ENCODE results near the gene MAOA.
"Not testable (repeated sequence)": the region's sequence is repeated elsewhere in the genome, so short reads cannot be mapped to it uniquely, and the experiment has no call there.

The MAOA gene

DNA sequence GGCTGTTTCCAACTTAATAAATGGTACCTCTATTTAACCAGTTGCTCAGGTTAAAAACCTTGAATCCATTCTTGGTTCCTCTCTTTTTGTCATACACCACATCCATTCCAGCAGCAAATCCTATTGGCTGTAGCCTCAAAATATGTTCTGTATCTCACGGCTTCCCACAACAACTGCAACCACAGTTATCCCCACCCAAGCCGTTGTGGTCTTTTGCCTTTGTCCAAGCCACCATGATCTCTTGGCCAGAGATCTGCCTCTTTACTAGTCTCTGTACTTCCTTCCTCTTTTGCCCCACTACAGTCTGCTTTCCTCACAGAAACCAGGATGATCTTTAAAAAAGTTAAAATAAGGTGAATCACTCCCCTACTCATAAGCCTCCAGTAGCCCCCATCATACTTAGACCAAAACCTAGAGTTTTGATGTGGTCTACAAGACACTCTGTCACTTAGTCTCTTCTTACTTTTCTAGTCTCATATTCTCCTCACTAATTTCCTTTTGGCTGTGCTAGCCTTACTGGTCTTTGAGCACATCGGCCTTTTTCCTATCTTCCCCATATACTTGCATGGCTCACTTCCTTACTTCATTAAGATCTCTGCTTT lies 10.3 kb downstream of the MAOA start:
- Histone ChIP-seq H3K9ac (ENCODE audit: low read length) (no peak overlapping the region), H4K20me1 (ENCODE audit: insufficient read depth, low read length) (no peaks in the 10 kb centered on the region), H3K4me3 (ENCODE audit: low read length) (no peak overlapping the region), H3K36me3 (replicated peaks; ENCODE audit: insufficient read depth, low read length) (no peaks in the 10 kb centered on the region), H3K9me2 (replicated peaks; ENCODE audit: insufficient read depth, low read length) (no peaks in the 10 kb centered on the region), H3K27me3 (replicated peaks; ENCODE audit: insufficient read depth, low read length) (no peaks in the 10 kb centered on the region), H2AFZ (ENCODE audit: low read length) (no peak overlapping the region), H3K4me2 (ENCODE audit: low read depth, low read length) (no peak overlapping the region), H3K27ac (ENCODE audit: low read length) (no peak overlapping the region), H3K4me1 (ENCODE audit: low read length) (no peaks in the 10 kb centered on the region), H3K9me3 (replicated peaks; ENCODE audit: insufficient read depth, low read length) (no peaks in the 10 kb centered on the region), H3K79me2 (ENCODE audit: low read length) (no peaks in the 10 kb centered on the region), H3F3A (ENCODE audit: insufficient read depth, low read length) (no peaks in the 10 kb centered on the region)
- TF ChIP-seq, protein P1, sequence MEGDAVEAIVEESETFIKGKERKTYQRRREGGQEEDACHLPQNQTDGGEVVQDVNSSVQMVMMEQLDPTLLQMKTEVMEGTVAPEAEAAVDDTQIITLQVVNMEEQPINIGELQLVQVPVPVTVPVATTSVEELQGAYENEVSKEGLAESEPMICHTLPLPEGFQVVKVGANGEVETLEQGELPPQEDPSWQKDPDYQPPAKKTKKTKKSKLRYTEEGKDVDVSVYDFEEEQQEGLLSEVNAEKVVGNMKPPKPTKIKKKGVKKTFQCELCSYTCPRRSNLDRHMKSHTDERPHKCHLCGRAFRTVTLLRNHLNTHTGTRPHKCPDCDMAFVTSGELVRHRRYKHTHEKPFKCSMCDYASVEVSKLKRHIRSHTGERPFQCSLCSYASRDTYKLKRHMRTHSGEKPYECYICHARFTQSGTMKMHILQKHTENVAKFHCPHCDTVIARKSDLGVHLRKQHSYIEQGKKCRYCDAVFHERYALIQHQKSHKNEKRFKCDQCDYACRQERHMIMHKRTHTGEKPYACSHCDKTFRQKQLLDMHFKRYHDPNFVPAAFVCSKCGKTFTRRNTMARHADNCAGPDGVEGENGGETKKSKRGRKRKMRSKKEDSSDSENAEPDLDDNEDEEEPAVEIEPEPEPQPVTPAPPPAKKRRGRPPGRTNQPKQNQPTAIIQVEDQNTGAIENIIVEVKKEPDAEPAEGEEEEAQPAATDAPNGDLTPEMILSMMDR (IDR thresholded peaks at IDR 0.05; ENCODE audit: low read length): no peak
- TF ChIP-seq EZH2 (optimal IDR thresholded peaks at IDR 0.05; ENCODE audit: low read depth, low read length): no peak
- TF ChIP-seq EZH2phosphoT487 (IDR thresholded peaks at IDR 0.05; ENCODE audit: low read length): no peak
- no peak for DNase-seq

DNA sequence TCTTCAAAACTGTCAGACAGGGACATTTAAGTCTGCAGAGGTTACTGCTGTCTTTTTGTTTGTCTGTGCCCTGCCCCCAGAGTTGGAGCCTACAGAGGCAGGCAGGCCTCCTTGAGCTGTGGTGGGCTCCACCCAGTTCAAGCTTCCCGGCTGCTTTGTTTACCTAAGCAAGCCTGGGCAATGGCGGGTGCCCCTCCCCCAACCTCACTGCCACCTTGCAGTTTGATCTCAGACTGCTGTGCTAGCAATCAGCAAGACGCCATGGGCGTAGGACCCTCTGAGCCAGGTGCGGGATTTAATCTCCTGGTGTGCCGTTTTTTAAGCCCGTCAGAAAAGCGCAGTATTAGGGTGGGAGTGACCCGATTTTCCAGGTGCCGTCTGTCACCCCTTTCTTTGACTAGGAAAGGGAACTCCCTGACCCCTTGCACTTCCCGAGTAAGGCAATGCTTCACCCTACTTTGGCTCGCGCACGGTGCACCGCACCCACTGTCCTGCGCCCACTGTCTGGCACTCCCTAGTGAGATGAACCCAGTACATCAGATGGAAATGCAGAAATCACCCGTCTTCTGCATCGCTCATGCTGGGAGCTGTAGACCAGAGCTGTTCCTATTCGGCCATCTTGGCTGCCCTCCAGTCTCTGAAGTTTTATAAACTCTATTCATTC lies 20.0 kb downstream of the MAOA start:
- not testable (repeated sequence) for H3K4me1 ChIP-seq (ENCODE audit: low read length); DNase-seq

DNA sequence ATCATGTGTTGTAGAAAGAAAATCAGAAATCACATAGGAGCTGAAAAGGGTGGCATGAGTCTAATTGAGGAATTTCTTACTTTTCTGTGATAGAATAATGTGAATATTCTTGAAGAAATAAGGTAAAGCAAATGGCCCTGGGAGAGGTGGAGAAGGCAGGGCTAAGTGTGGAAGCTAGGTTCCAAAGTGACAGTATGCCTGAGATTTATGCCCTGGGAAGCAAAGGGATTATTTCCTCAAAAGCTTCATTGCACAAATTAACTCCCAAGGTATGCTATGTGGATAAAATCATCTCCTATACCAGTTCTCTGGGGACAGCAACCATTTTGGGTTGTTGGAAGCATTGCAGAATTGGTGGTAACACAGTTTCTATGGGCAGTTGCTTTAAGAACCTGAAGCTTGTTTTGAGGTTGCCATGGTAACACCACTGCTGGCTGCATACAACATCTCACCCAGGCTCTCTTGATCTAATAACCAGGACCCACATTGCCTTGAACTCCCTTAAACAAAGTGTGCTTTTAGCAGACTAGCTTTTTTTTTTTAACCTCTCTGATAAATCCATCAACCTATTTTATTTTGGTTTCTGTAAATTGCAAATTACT lies 21.0 kb downstream of the MAOA start:
- Histone ChIP-seq H3K4me3 (ENCODE audit: low read length) (no peak overlapping the region), H3K27ac (ENCODE audit: low read length) (no peak overlapping the region), H3K4me2 (ENCODE audit: low read depth, low read length) (no peak overlapping the region), H3K9ac (ENCODE audit: low read length) (no peak overlapping the region), H3K36me3 (replicated peaks; ENCODE audit: insufficient read depth, low read length) (no peaks in the 10 kb centered on the region), H2AFZ (ENCODE audit: low read length) (no peak overlapping the region), H3K9me2 (replicated peaks; ENCODE audit: insufficient read depth, low read length) (no peaks in the 10 kb centered on the region), H3F3A (ENCODE audit: insufficient read depth, low read length) (no peaks in the 10 kb centered on the region), H3K79me2 (ENCODE audit: low read length) (no peaks in the 10 kb centered on the region), H3K4me1 (ENCODE audit: low read length) (no peaks in the 10 kb centered on the region), H3K9me3 (replicated peaks; ENCODE audit: insufficient read depth, low read length) (no peaks in the 10 kb centered on the region), H4K20me1 (ENCODE audit: insufficient read depth, low read length) (no peaks in the 10 kb centered on the region), H3K27me3 (replicated peaks; ENCODE audit: insufficient read depth, low read length) (no peaks in the 10 kb centered on the region)
- no peak for TF ChIP-seq EZH2 (optimal IDR thresholded peaks at IDR 0.05; ENCODE audit: low read depth, low read length)
- no peak for TF ChIP-seq EZH2phosphoT487 (IDR thresholded peaks at IDR 0.05; ENCODE audit: low read length)
- TF ChIP-seq, protein P1 (IDR thresholded peaks at IDR 0.05; ENCODE audit: low read length): no peak
- no peak for DNase-seq

More for the DNA sequence above, 20.0 kb downstream of the MAOA start:
- H3K79me2 ChIP-seq (ENCODE audit: low read length); H3K36me3 ChIP-seq (replicated peaks; ENCODE audit: insufficient read depth, low read length); H3F3A ChIP-seq (ENCODE audit: insufficient read depth, low read length); H3K9ac ChIP-seq (ENCODE audit: low read length); H3K27me3 ChIP-seq (replicated peaks; ENCODE audit: insufficient read depth, low read length); H3K4me3 ChIP-seq (ENCODE audit: low read length); H4K20me1 ChIP-seq (ENCODE audit: insufficient read depth, low read length); H3K4me2 ChIP-seq (ENCODE audit: low read depth, low read length); H3K27ac ChIP-seq (ENCODE audit: low read length); H2AFZ ChIP-seq (ENCODE audit: low read length); H3K9me3 ChIP-seq (replicated peaks; ENCODE audit: insufficient read depth, low read length); H3K9me2 ChIP-seq (replicated peaks; ENCODE audit: insufficient read depth, low read length): not testable (repeated sequence)

DNA sequence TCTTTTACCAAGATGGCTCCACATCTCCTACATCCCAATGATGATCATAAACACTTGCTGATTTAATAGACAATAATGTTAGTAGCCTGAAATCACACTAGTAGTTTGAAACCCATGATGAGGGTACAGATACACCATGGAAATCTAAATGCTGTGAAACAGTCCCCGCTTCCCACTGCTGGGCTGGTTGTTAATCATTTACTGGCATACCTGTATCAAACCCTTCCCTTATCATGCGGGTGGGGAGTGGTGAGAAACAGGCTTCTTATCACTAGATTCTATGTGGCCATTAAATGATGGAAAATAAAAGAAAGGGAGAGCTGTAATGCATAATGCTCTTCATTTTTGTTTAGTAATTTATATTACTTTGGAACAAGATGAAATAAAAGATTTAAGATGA lies 21.9 kb downstream of the MAOA start:
- Histone ChIP-seq H3K9ac (ENCODE audit: low read length) (no peak overlapping the region), H3K36me3 (replicated peaks; ENCODE audit: insufficient read depth, low read length) (no peaks in the 10 kb centered on the region), H3K4me2 (ENCODE audit: low read depth, low read length) (no peak overlapping the region), H3K4me3 (ENCODE audit: low read length) (no peak overlapping the region), H3K27me3 (replicated peaks; ENCODE audit: insufficient read depth, low read length) (no peaks in the 10 kb centered on the region), H3F3A (ENCODE audit: insufficient read depth, low read length) (no peaks in the 10 kb centered on the region), H3K9me3 (replicated peaks; ENCODE audit: insufficient read depth, low read length) (no peaks in the 10 kb centered on the region), H3K79me2 (ENCODE audit: low read length) (no peaks in the 10 kb centered on the region), H3K27ac (ENCODE audit: low read length) (no peak overlapping the region), H2AFZ (ENCODE audit: low read length) (no peak overlapping the region), H3K9me2 (replicated peaks; ENCODE audit: insufficient read depth, low read length) (no peaks in the 10 kb centered on the region), H4K20me1 (ENCODE audit: insufficient read depth, low read length) (no peaks in the 10 kb centered on the region), H3K4me1 (ENCODE audit: low read length) (no peaks in the 10 kb centered on the region)
- no peak for TF ChIP-seq EZH2 (optimal IDR thresholded peaks at IDR 0.05; ENCODE audit: low read depth, low read length)
- no peak for TF ChIP-seq EZH2phosphoT487 (IDR thresholded peaks at IDR 0.05; ENCODE audit: low read length)
- TF ChIP-seq, protein P1 (IDR thresholded peaks at IDR 0.05; ENCODE audit: low read length): no peak
- DNase-seq: no peak

Measured in MM.1S (cell line).